GM23248 (cell line): ENCODE results near the gene ARSG. TPM values are rescaled to one million over a fixed set of nuclear protein-coding genes. Genes with fewer than 3 reads are reported as not detected.
"Not testable (repeated sequence)": the region's sequence is repeated elsewhere in the genome, so short reads cannot be mapped to it uniquely, and the experiment has no call there.

Experiments used
- DNase-seq: peaks from one replicate; pipeline ENCODE4 v3.0.0-alpha.2; 2015
- H2AFZ ChIP-seq: fragments of 200-600 bp; sonication (generic); 2 replicates; pipeline ENCODE4 v1.6.1; 2016; ENCODE audit warnings: antibody characterized with exemption
- H3F3A ChIP-seq: fragments of 200-600 bp; sonication (generic); 2 replicates; pipeline ENCODE4 v1.6.1; 2016; ENCODE audit warnings: mild to moderate bottlenecking, antibody characterized with exemption, mixed run types; ENCODE audit not compliant: insufficient read depth
- H3K27ac ChIP-seq: fragments of 200-600 bp; sonication (generic); 2 replicates; pipeline ENCODE4 v1.5.1; 2016; ENCODE audit warnings: mild to moderate bottlenecking
- H3K27me3 ChIP-seq: fragments of 200-600 bp; sonication (generic); replicated peaks from 2 replicates; pipeline ENCODE4 v1.6.1; 2016; ENCODE audit warnings: mild to moderate bottlenecking; ENCODE audit not compliant: insufficient read depth
- H3K36me3 ChIP-seq: fragments of 200-600 bp; sonication (generic); 2 replicates; pipeline ENCODE4 v1.6.1; 2016; ENCODE audit warnings: low read depth, mild to moderate bottlenecking
- H3K4me1 ChIP-seq: fragments of 200-600 bp; sonication (generic); 2 replicates; pipeline ENCODE4 v1.6.1; 2016; ENCODE audit warnings: mild to moderate bottlenecking; ENCODE audit not compliant: insufficient read depth
- H3K4me2 ChIP-seq: fragments of 200-600 bp; sonication (generic); one replicate; pipeline ENCODE4 v1.6.1; 2016; ENCODE audit warnings: mild to moderate bottlenecking; ENCODE audit not compliant: unreplicated experiment
- H3K4me3 ChIP-seq: fragments of 200-600 bp; sonication (generic); 2 replicates; pipeline ENCODE4 v1.5.1; 2016; ENCODE audit warnings: mild to moderate bottlenecking
- H3K79me2 ChIP-seq: fragments of 200-600 bp; sonication (generic); 2 replicates; pipeline ENCODE4 v1.6.1; 2016; ENCODE audit warnings: mild to moderate bottlenecking; ENCODE audit not compliant: insufficient read depth
- H3K9ac ChIP-seq: fragments of 200-600 bp; sonication (generic); 2 replicates; pipeline ENCODE4 v1.6.1; 2016; ENCODE audit warnings: mild to moderate bottlenecking
- H3K9me2 ChIP-seq: fragments of 200-600 bp; sonication (generic); 2 replicates; pipeline ENCODE4 v1.6.1; 2016; ENCODE audit warnings: mixed run types, mild to moderate bottlenecking, moderate library complexity; ENCODE audit not compliant: insufficient read depth
- H3K9me3 ChIP-seq: fragments of 200-600 bp; sonication (generic); one replicate; pipeline ENCODE4 v1.6.1; 2017; ENCODE audit warnings: low read depth
- H4K20me1 ChIP-seq: fragments of 200-600 bp; sonication (generic); 2 replicates; pipeline ENCODE4 v1.6.0; 2016; ENCODE audit not compliant: insufficient read depth
- EZH2 ChIP-seq: fragments of 200-600 bp; sonication (generic); IDR thresholded peaks from 2 replicates; pipeline ENCODE4 v1.6.1; 2018; ENCODE audit warnings: antibody characterized with exemption, mild to moderate bottlenecking; ENCODE audit not compliant: insufficient read depth, poor library complexity, severe bottlenecking
- EZH2phosphoT487 ChIP-seq: fragments of 200-600 bp; sonication (generic); IDR thresholded peaks from 2 replicates; pipeline ENCODE4 v1.6.1; 2018; ENCODE audit warnings: antibody characterized with exemption, moderate library complexity, mild to moderate bottlenecking, low read depth; ENCODE audit not compliant: insufficient read depth
- WGBS, 2 experiments: methylation state at CpG; one replicate each; pipeline ENCODE4 v1.1.6; 2015 to 2017; ENCODE audit warnings: low lambda C conversion rate in 2 of 2, low coverage in 1 of 2; ENCODE audit errors: missing lambda C conversion rate in 2 of 2; 5-methylcytosine and 5-hydroxymethylcytosine counted together
- in situ Hi-C: fragments of 300-500 bp; cut with MboI; formaldehyde crosslinking; loops from 2 replicates; pipeline ENCODE4 v1.15.0; 2020
- polyA plus RNA-seq: library from polyadenylated mRNA; unstranded; fragments of >200 nt; fragmentation: Nextera tagmentation; extraction: Ambion mirVana; gene quantifications from 2 replicates; pipeline ENCODE4 v1.2.1, GENCODE V29; 2016
- total RNA-seq: library from RNA; depleted of rRNA; stranded (reverse); fragments of >200 nt; shearing (Covaris generic); gene quantifications from 2 replicates; pipeline ENCODE4 v1.2.3, GENCODE V29; 2014

The ARSG gene
- total and polyA plus RNA-seq, 2 experiments from 2014 or later, result 2.8 to 5.6 TPM

GRCh38 chr17:68255151-68255550 lies 36.1 kb upstream of the ARSG start:
- Histone ChIP-seq H3K36me3 (peaks cover 15% of the 10 kb centered on the region; the same call in 1 of the 2 replicates), H3K9me2 (no peaks in the 10 kb centered on the region), H3K9me3 (no peaks in the 10 kb centered on the region), H3K4me3 (no peak overlapping the region), H4K20me1 (no peaks in the 10 kb centered on the region), H3K9ac (no peak overlapping the region), H3K79me2 (0 out of 2 replicates have a peak, but pooled peaks cover under 1% of the 10 kb centered on the region), H3K27me3 (no peaks in the 10 kb centered on the region), H2AFZ (no peak overlapping the region), H3K27ac (no peak overlapping the region), H3K4me1 (no peaks in the 10 kb centered on the region; the same call in 1 of the 2 replicates), H3F3A (no peaks in the 10 kb centered on the region), H3K4me2 (no peak overlapping the region)
- in situ Hi-C loops, result no loop called here
- no peak for TF ChIP-seq EZH2phosphoT487
- no peak for TF ChIP-seq EZH2
- no peak for DNase-seq
- WGBS, 2 experiments, result 79 to 82% methylated on average over 4 of the region's 4 CpGs

GRCh38 chr17:68255731-68256538 lies 35.4 kb upstream of the ARSG start:
- no peak overlapping the region for H3K4me2 ChIP-seq
- TF ChIP-seq EZH2phosphoT487 (no peak), EZH2 (no peak)
- H3K9me2 ChIP-seq, result no peaks in the 10 kb centered on the region
- peaks cover 15% of the 10 kb centered on the region; the same call in 1 of the 2 replicates for H3K36me3 ChIP-seq
- H3F3A ChIP-seq, result no peaks in the 10 kb centered on the region
- H3K9ac ChIP-seq, result no peak overlapping the region
- no peak overlapping the region for H3K27ac ChIP-seq
- H4K20me1 ChIP-seq, result no peaks in the 10 kb centered on the region
- H3K27me3 ChIP-seq, result no peaks in the 10 kb centered on the region
- no peaks in the 10 kb centered on the region for H3K79me2 ChIP-seq
- in situ Hi-C loops, result no loop called here
- WGBS, 2 experiments, result 84 to 88% methylated on average over 5 of the region's 5 CpGs
- no peaks in the 10 kb centered on the region; the same call in 1 of the 2 replicates for H3K4me1 ChIP-seq
- no peak overlapping the region for H2AFZ ChIP-seq
- DNase-seq, result no peak
- no peak overlapping the region for H3K4me3 ChIP-seq
- H3K9me3 ChIP-seq, result no peaks in the 10 kb centered on the region

GRCh38 chr17:68256701-68257100 lies 34.6 kb upstream of the ARSG start:
- DNase-seq, H3K9me2 ChIP-seq, H3K27ac ChIP-seq, H3K9me3 ChIP-seq, H3K79me2 ChIP-seq, H3K9ac ChIP-seq, H3K4me1 ChIP-seq, H3K27me3 ChIP-seq, H4K20me1 ChIP-seq, H3K4me3 ChIP-seq, in situ Hi-C loops, H2AFZ ChIP-seq, H3K4me2 ChIP-seq, H3F3A ChIP-seq: not testable (repeated sequence)
- 65 to 87% methylated on average over 5 of the region's 5 CpGs for WGBS, 2 experiments
- H3K36me3 ChIP-seq, result peaks cover 11% of the 10 kb centered on the region; the same call in 1 of the 2 replicates

GRCh38 chr17:68257934-68258333 lies 33.4 kb upstream of the ARSG start:
- Histone ChIP-seq H3K9me2 (no peaks in the 10 kb centered on the region), H3K27ac (no peak overlapping the region), H3K4me2 (no peak overlapping the region), H3K36me3 (peaks cover 8% of the 10 kb centered on the region; the same call in 1 of the 2 replicates), H3K4me3 (no peak overlapping the region), H3K27me3 (no peaks in the 10 kb centered on the region), H2AFZ (no peak overlapping the region), H3K79me2 (no peaks in the 10 kb centered on the region), H3F3A (no peaks in the 10 kb centered on the region), H3K9me3 (no peaks in the 10 kb centered on the region), H3K4me1 (no peaks in the 10 kb centered on the region; the same call in 1 of the 2 replicates), H4K20me1 (no peaks in the 10 kb centered on the region), H3K9ac (no peak overlapping the region)
- in situ Hi-C loops, result no loop called here
- no peak for TF ChIP-seq EZH2phosphoT487
- DNase-seq, result no peak

GRCh38 chr17:68258890-68259647 lies 32.2 kb upstream of the ARSG start:
- WGBS, 2 experiments, result 21 to 35% methylated on average over 18 to 22 of the region's 44 CpGs
- peak; percentile 27 for DNase-seq
- H4K20me1 ChIP-seq, H3K36me3 ChIP-seq, H3K9me2 ChIP-seq, H3K4me2 ChIP-seq, H3K27me3 ChIP-seq, H3K4me1 ChIP-seq, H3F3A ChIP-seq, H3K79me2 ChIP-seq, H3K9me3 ChIP-seq, in situ Hi-C loops, H3K27ac ChIP-seq: not testable (repeated sequence)
- Histone ChIP-seq H2AFZ (peak overlapping the region; percentile 69), H3K4me3 (peak overlapping the region; percentile 29), H3K9ac (peak overlapping the region; percentile 43)

- H3K9me2 ChIP-seq, DNase-seq, H3K36me3 ChIP-seq, H3K9ac ChIP-seq, H3K79me2 ChIP-seq, H3K4me1 ChIP-seq, H3K4me2 ChIP-seq, H4K20me1 ChIP-seq, H3K27ac ChIP-seq, H3K9me3 ChIP-seq, in situ Hi-C loops, H3K27me3 ChIP-seq, H3F3A ChIP-seq: not testable (repeated sequence)
- Histone ChIP-seq H3K4me3 (peak overlapping the region; percentile 29; the same call in 1 of the 2 replicates), H2AFZ (0 out of 2 replicates have a peak overlapping the region, but pooled peaks have one; percentile 69)
- 77 to 79% methylated on average over 3 of the region's 3 CpGs for WGBS, 2 experiments
Observed at GRCh38 chr17:68259648-68259951, 31.7 kb upstream of the ARSG start.
